ENCODE data around the gene HPRT1.

The HPRT1 gene

GRCh38 chrX:134476284-134476683, 16.3 kb downstream of the HPRT1 start:
- Histone ChIP-seq H3K27me3 (ENCODE audit: control insufficient read depth in 1 of 2, insufficient read depth in 2 of 2, low read length in 2 of 2) (no peaks in the 10 kb centered on the region), H3K9ac (ENCODE audit: low read length in 2 of 2) (no peak overlapping the region), H3K4me3 (ENCODE audit: low read length in 2 of 2) (no peak overlapping the region), H3K36me3 (ENCODE audit: control insufficient read depth in 2 of 2, insufficient read depth in 2 of 2, low read length in 2 of 2) (no peaks in the 10 kb centered on the region), H3K4me1 (ENCODE audit: control insufficient read depth, insufficient read depth, low read length) (no peaks in the 10 kb centered on the region), H3K27ac (ENCODE audit: low read length) (no peak overlapping the region), H3K9me3 (ENCODE audit: control insufficient read depth in 2 of 2, low read length in 2 of 2) (no peaks in the 10 kb centered on the region)

- no peaks in the 10 kb centered on the region for H3K27me3 ChIP-seq (ENCODE audit: control insufficient read depth in 1 of 2, insufficient read depth in 2 of 2, low read length in 2 of 2)
- no peaks in the 10 kb centered on the region for H3K9me3 ChIP-seq (ENCODE audit: control insufficient read depth in 2 of 2, low read length in 2 of 2)
- no peak overlapping the region for H3K4me3 ChIP-seq (ENCODE audit: low read length in 2 of 2)
- no peaks in the 10 kb centered on the region for H3K4me1 ChIP-seq (ENCODE audit: control insufficient read depth, insufficient read depth, low read length)
- no peak overlapping the region for H3K9ac ChIP-seq (ENCODE audit: low read length in 2 of 2)
- H3K36me3 ChIP-seq (ENCODE audit: control insufficient read depth in 2 of 2, insufficient read depth in 2 of 2, low read length in 2 of 2) = no peaks in the 10 kb centered on the region
- H3K27ac ChIP-seq (ENCODE audit: low read length) = no peak overlapping the region
Measured at GRCh38 chrX:134478374-134478773, 18.4 kb downstream of the HPRT1 start.

- Histone ChIP-seq H3K9ac (ENCODE audit: low read length in 2 of 2) (no peak overlapping the region), H3K4me1 (ENCODE audit: control insufficient read depth, insufficient read depth, low read length) (no peaks in the 10 kb centered on the region), H3K36me3 (ENCODE audit: control insufficient read depth in 2 of 2, insufficient read depth in 2 of 2, low read length in 2 of 2) (no peaks in the 10 kb centered on the region), H3K4me3 (ENCODE audit: low read length in 2 of 2) (no peak overlapping the region), H3K9me3 (ENCODE audit: control insufficient read depth in 2 of 2, low read length in 2 of 2) (no peaks in the 10 kb centered on the region), H3K27ac (ENCODE audit: low read length) (no peak overlapping the region), H3K27me3 (ENCODE audit: control insufficient read depth in 1 of 2, insufficient read depth in 2 of 2, low read length in 2 of 2) (no peaks in the 10 kb centered on the region)
Measured at GRCh38 chrX:134480061-134480460, 20.1 kb downstream of the HPRT1 start.

GRCh38 chrX:134481339-134481738, 21.4 kb downstream of the HPRT1 start:
- no peak overlapping the region for H3K4me3 ChIP-seq (ENCODE audit: low read length in 2 of 2)
- no peaks in the 10 kb centered on the region for H3K9me3 ChIP-seq (ENCODE audit: control insufficient read depth in 2 of 2, low read length in 2 of 2)
- peaks cover 0 to 2% of the 10 kb centered on the region in 2 donors for H3K36me3 ChIP-seq (ENCODE audit: control insufficient read depth in 2 of 2, insufficient read depth in 2 of 2, low read length in 2 of 2)

GRCh38 chrX:134482371-134482770, 22.4 kb downstream of the HPRT1 start:
- H3K36me3 ChIP-seq (ENCODE audit: control insufficient read depth in 2 of 2, insufficient read depth in 2 of 2, low read length in 2 of 2) = peaks cover 0 to 2% of the 10 kb centered on the region in 2 donors
- no peaks in the 10 kb centered on the region for H3K9me3 ChIP-seq (ENCODE audit: control insufficient read depth in 2 of 2, low read length in 2 of 2)
- no peak overlapping the region for H3K27ac ChIP-seq (ENCODE audit: low read length)
- H3K27me3 ChIP-seq (ENCODE audit: control insufficient read depth in 1 of 2, insufficient read depth in 2 of 2, low read length in 2 of 2) = no peaks in the 10 kb centered on the region
- H3K9ac ChIP-seq (ENCODE audit: low read length in 2 of 2) = no peak overlapping the region
- H3K4me1 ChIP-seq (ENCODE audit: control insufficient read depth, insufficient read depth, low read length) = no peaks in the 10 kb centered on the region
- no peak overlapping the region for H3K4me3 ChIP-seq (ENCODE audit: low read length in 2 of 2)

More at GRCh38 chrX:134481339-134481738, 21.4 kb downstream of the HPRT1 start:
- no peaks in the 10 kb centered on the region for H3K4me1 ChIP-seq (ENCODE audit: control insufficient read depth, insufficient read depth, low read length)
- H3K27me3 ChIP-seq (ENCODE audit: control insufficient read depth in 1 of 2, insufficient read depth in 2 of 2, low read length in 2 of 2) = no peaks in the 10 kb centered on the region
- no peak overlapping the region for H3K9ac ChIP-seq (ENCODE audit: low read length in 2 of 2)
- H3K27ac ChIP-seq (ENCODE audit: low read length) = no peak overlapping the region

- no peaks in the 10 kb centered on the region for H3K27me3 ChIP-seq (ENCODE audit: control insufficient read depth in 1 of 2, insufficient read depth in 2 of 2, low read length in 2 of 2)
- no peaks in the 10 kb centered on the region for H3K9me3 ChIP-seq (ENCODE audit: control insufficient read depth in 2 of 2, low read length in 2 of 2)
- no peak overlapping the region for H3K4me3 ChIP-seq (ENCODE audit: low read length in 2 of 2)
- no peak overlapping the region for H3K9ac ChIP-seq (ENCODE audit: low read length in 2 of 2)
- H3K4me1 ChIP-seq (ENCODE audit: control insufficient read depth, insufficient read depth, low read length) = no peaks in the 10 kb centered on the region
- H3K27ac ChIP-seq (ENCODE audit: low read length) = no peak overlapping the region
- H3K36me3 ChIP-seq (ENCODE audit: control insufficient read depth in 2 of 2, insufficient read depth in 2 of 2, low read length in 2 of 2) = peaks cover 0 to 2% of the 10 kb centered on the region in 2 donors
Measured at GRCh38 chrX:134484039-134484438, 24.1 kb downstream of the HPRT1 start.

GRCh38 chrX:134501941-134502340, 42.0 kb downstream of the HPRT1 start:
- no peaks in the 10 kb centered on the region for H3K36me3 ChIP-seq (ENCODE audit: control insufficient read depth in 2 of 2, insufficient read depth in 2 of 2, low read length in 2 of 2)
- no peak overlapping the region for H3K9ac ChIP-seq (ENCODE audit: low read length in 2 of 2)
- peaks cover 0 to 3% of the 10 kb centered on the region in 2 donors for H3K27me3 ChIP-seq (ENCODE audit: control insufficient read depth in 1 of 2, insufficient read depth in 2 of 2, low read length in 2 of 2)
- H3K27ac ChIP-seq (ENCODE audit: low read length) = no peak overlapping the region
- no peak overlapping the region for H3K4me3 ChIP-seq (ENCODE audit: low read length in 2 of 2)
- H3K4me1 ChIP-seq (ENCODE audit: control insufficient read depth, insufficient read depth, low read length) = no peaks in the 10 kb centered on the region
- H3K9me3 ChIP-seq (ENCODE audit: control insufficient read depth in 2 of 2, low read length in 2 of 2) = no peaks in the 10 kb centered on the region

GRCh38 chrX:134502686-134503085, 42.7 kb downstream of the HPRT1 start:
- no peaks in the 10 kb centered on the region for H3K4me1 ChIP-seq (ENCODE audit: control insufficient read depth, insufficient read depth, low read length)
- H3K27ac ChIP-seq (ENCODE audit: low read length) = no peak overlapping the region
- H3K9me3 ChIP-seq (ENCODE audit: control insufficient read depth in 2 of 2, low read length in 2 of 2) = no peaks in the 10 kb centered on the region
- no peak overlapping the region for H3K9ac ChIP-seq (ENCODE audit: low read length in 2 of 2)
- no peak overlapping the region for H3K4me3 ChIP-seq (ENCODE audit: low read length in 2 of 2)
- H3K27me3 ChIP-seq (ENCODE audit: control insufficient read depth in 1 of 2, insufficient read depth in 2 of 2, low read length in 2 of 2) = peaks cover 0 to 5% of the 10 kb centered on the region in 2 donors
- H3K36me3 ChIP-seq (ENCODE audit: control insufficient read depth in 2 of 2, insufficient read depth in 2 of 2, low read length in 2 of 2) = no peaks in the 10 kb centered on the region

- Histone ChIP-seq H3K36me3 (ENCODE audit: control insufficient read depth in 2 of 2, insufficient read depth in 2 of 2, low read length in 2 of 2) (no peaks in the 10 kb centered on the region), H3K27ac (ENCODE audit: low read length) (no peak overlapping the region), H3K4me3 (ENCODE audit: low read length in 2 of 2) (no peak overlapping the region), H3K27me3 (ENCODE audit: control insufficient read depth in 1 of 2, insufficient read depth in 2 of 2, low read length in 2 of 2) (peaks cover 0 to 2% of the 10 kb centered on the region in 2 donors), H3K9me3 (ENCODE audit: control insufficient read depth in 2 of 2, low read length in 2 of 2) (no peaks in the 10 kb centered on the region), H3K9ac (ENCODE audit: low read length in 2 of 2) (no peak overlapping the region), H3K4me1 (ENCODE audit: control insufficient read depth, insufficient read depth, low read length) (no peaks in the 10 kb centered on the region)
Measured at GRCh38 chrX:134512566-134512965, 52.6 kb downstream of the HPRT1 start.

GRCh38 chrX:134513091-134513490, 53.1 kb downstream of the HPRT1 start:
- Histone ChIP-seq H3K27me3 (ENCODE audit: control insufficient read depth in 1 of 2, insufficient read depth in 2 of 2, low read length in 2 of 2) (peaks cover 0 to 2% of the 10 kb centered on the region in 2 donors), H3K9ac (ENCODE audit: low read length in 2 of 2) (no peak overlapping the region), H3K9me3 (ENCODE audit: control insufficient read depth in 2 of 2, low read length in 2 of 2) (no peaks in the 10 kb centered on the region), H3K36me3 (ENCODE audit: control insufficient read depth in 2 of 2, insufficient read depth in 2 of 2, low read length in 2 of 2) (no peaks in the 10 kb centered on the region), H3K4me1 (ENCODE audit: control insufficient read depth, insufficient read depth, low read length) (no peaks in the 10 kb centered on the region), H3K4me3 (ENCODE audit: low read length in 2 of 2) (no peak overlapping the region), H3K27ac (ENCODE audit: low read length) (no peak overlapping the region)

- Histone ChIP-seq H3K9ac (ENCODE audit: low read length in 2 of 2) (no peak overlapping the region), H3K4me3 (ENCODE audit: low read length in 2 of 2) (no peak overlapping the region), H3K27me3 (ENCODE audit: control insufficient read depth in 1 of 2, insufficient read depth in 2 of 2, low read length in 2 of 2) (no peaks in the 10 kb centered on the region), H3K4me1 (ENCODE audit: control insufficient read depth, insufficient read depth, low read length) (no peaks in the 10 kb centered on the region), H3K36me3 (ENCODE audit: control insufficient read depth in 2 of 2, insufficient read depth in 2 of 2, low read length in 2 of 2) (no peaks in the 10 kb centered on the region), H3K27ac (ENCODE audit: low read length) (no peak overlapping the region), H3K9me3 (ENCODE audit: control insufficient read depth in 2 of 2, low read length in 2 of 2) (no peaks in the 10 kb centered on the region)
Measured at GRCh38 chrX:134520860-134521390, 61.0 kb downstream of the HPRT1 start.

All from stomach smooth muscle (tissue), 2 donors.